ENCODE results near the gene TMEM273. TPM values are rescaled to one million over a fixed set of nuclear protein-coding genes. Genes with fewer than 3 reads are reported as not detected.

The TMEM273 gene
- polyA plus RNA-seq, 1 donor (not counting 4 experiments of a cell fraction or from before 2014, with no cell fraction given): not detected

DNA sequence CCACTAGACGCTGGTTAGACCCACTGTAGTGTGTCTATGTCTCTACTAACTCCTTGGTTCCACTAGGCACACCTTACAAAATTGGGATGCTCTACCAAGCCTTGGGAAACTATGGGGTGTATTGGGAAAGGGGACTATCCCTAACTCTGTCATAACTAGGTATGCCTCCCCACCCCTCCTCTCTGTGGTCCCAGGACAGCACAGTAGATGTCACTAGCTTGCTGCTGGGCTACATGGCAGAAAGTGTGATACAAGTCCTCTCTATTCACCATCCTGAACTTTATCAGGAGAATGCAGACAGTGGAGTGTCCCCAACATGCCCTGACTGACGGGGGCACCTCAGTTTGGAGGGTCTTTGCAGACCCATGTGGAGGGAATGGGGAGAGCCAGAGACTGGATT, 30.3 kb upstream of the TMEM273 start:
- no peaks in the 10 kb centered on the region for H3K4me1 ChIP-seq (ENCODE audit: control insufficient read depth, extremely low read depth, insufficient read depth, low read length)

DNA sequence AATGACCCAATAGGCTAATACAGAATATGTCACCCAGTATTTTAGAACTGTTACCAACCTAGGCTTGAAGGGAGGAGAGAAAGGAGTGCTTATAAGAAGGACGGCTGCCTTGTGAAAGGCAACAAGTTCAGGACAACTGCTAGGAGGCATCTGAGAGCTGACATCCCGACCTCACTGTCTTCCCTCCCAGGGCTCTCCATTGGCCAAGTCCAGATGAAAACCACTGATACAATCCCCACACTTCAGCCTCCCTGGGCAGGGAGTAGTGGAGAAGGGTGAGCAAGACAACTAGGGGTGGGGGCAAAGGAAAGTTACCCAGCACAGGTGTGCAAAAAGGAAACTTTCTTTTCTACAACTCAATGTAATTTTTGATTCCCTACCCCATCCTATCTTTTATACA, 29.5 kb upstream of the TMEM273 start:
- dilution Hi-C loops (cut with MboI; ENCODE audit: extremely low pct_ligation_motif_present, low sequenced_read_pairs): no loop called here
- no peak overlapping the region for H2AFZ ChIP-seq (ENCODE audit: control insufficient read depth, low read length)
- FAIRE-seq (no peak), DNase-seq (ENCODE audit: low read depth, low spot score) (no peak)
- H3K4me2 ChIP-seq (ENCODE audit: control insufficient read depth, extremely low read depth, insufficient read depth, low read depth, low read length): no peak overlapping the region
- no peak for TF ChIP-seq EZH2 (IDR thresholded peaks at IDR 0.05; ENCODE audit: low read length)
- TF ChIP-seq, protein P1, sequence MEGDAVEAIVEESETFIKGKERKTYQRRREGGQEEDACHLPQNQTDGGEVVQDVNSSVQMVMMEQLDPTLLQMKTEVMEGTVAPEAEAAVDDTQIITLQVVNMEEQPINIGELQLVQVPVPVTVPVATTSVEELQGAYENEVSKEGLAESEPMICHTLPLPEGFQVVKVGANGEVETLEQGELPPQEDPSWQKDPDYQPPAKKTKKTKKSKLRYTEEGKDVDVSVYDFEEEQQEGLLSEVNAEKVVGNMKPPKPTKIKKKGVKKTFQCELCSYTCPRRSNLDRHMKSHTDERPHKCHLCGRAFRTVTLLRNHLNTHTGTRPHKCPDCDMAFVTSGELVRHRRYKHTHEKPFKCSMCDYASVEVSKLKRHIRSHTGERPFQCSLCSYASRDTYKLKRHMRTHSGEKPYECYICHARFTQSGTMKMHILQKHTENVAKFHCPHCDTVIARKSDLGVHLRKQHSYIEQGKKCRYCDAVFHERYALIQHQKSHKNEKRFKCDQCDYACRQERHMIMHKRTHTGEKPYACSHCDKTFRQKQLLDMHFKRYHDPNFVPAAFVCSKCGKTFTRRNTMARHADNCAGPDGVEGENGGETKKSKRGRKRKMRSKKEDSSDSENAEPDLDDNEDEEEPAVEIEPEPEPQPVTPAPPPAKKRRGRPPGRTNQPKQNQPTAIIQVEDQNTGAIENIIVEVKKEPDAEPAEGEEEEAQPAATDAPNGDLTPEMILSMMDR (optimal IDR thresholded peaks at IDR 0.05 in 1 of 3, IDR thresholded peaks at IDR 0.05 in 1 of 3, conservative IDR thresholded peaks at IDR 0.05 in 1 of 3; ENCODE audit: extremely low read depth in 1 of 3, insufficient read depth in 2 of 3, low read length in 3 of 3): no peak
- H3K9me1 ChIP-seq (ENCODE audit: control insufficient read depth, extremely low read depth, insufficient read depth, low read length): no peaks in the 10 kb centered on the region
- no peaks in the 10 kb centered on the region for H3K79me2 ChIP-seq (ENCODE audit: control insufficient read depth, insufficient read depth, low read length)
- peaks cover 3% of the 10 kb centered on the region for H3K27me3 ChIP-seq (ENCODE audit: control insufficient read depth, extremely low read depth, insufficient read depth, low read length)
- H3K4me3 ChIP-seq (ENCODE audit: control insufficient read depth in 2 of 3, extremely low read depth in 1 of 3, insufficient read depth in 2 of 3, low read depth in 1 of 3, low read length in 3 of 3): no peak overlapping the region
- H3K36me3 ChIP-seq (ENCODE audit: control insufficient read depth in 2 of 2, extremely low read depth in 1 of 2, insufficient read depth in 2 of 2, low read length in 2 of 2): no peaks in the 10 kb centered on the region
- H3K4me1 ChIP-seq (ENCODE audit: control insufficient read depth, extremely low read depth, insufficient read depth, low read length): no peaks in the 10 kb centered on the region
- no peaks in the 10 kb centered on the region for H3K9me3 ChIP-seq (ENCODE audit: control insufficient read depth, low read depth, low read length)
- no peak overlapping the region for H3K9ac ChIP-seq (ENCODE audit: control insufficient read depth, extremely low read depth, insufficient read depth, low read length)
- no peak overlapping the region for H3K27ac ChIP-seq (ENCODE audit: control insufficient read depth, insufficient read depth, low read length)
- no peaks in the 10 kb centered on the region for H4K20me1 ChIP-seq (ENCODE audit: control insufficient read depth, extremely low read depth, insufficient read depth, low read length)

More for the DNA sequence above, 30.3 kb upstream of the TMEM273 start:
- H3K9me1 ChIP-seq (ENCODE audit: control insufficient read depth, extremely low read depth, insufficient read depth, low read length): no peaks in the 10 kb centered on the region
- H4K20me1 ChIP-seq (ENCODE audit: control insufficient read depth, extremely low read depth, insufficient read depth, low read length): no peaks in the 10 kb centered on the region
- dilution Hi-C loops (cut with MboI; ENCODE audit: extremely low pct_ligation_motif_present, low sequenced_read_pairs): no loop called here
- FAIRE-seq (no peak), DNase-seq (ENCODE audit: low read depth, low spot score) (no peak)
- H3K9me3 ChIP-seq (ENCODE audit: control insufficient read depth, low read depth, low read length): no peaks in the 10 kb centered on the region
- no peaks in the 10 kb centered on the region for H3K79me2 ChIP-seq (ENCODE audit: control insufficient read depth, insufficient read depth, low read length)
- peaks cover 3% of the 10 kb centered on the region for H3K27me3 ChIP-seq (ENCODE audit: control insufficient read depth, extremely low read depth, insufficient read depth, low read length)
- no peak overlapping the region for H3K4me3 ChIP-seq (ENCODE audit: control insufficient read depth in 2 of 3, extremely low read depth in 1 of 3, insufficient read depth in 2 of 3, low read depth in 1 of 3, low read length in 3 of 3)
- H3K27ac ChIP-seq (ENCODE audit: control insufficient read depth, insufficient read depth, low read length): no peak overlapping the region
- no peak overlapping the region for H3K4me2 ChIP-seq (ENCODE audit: control insufficient read depth, extremely low read depth, insufficient read depth, low read depth, low read length)
- no peak overlapping the region for H2AFZ ChIP-seq (ENCODE audit: control insufficient read depth, low read length)
- H3K9ac ChIP-seq (ENCODE audit: control insufficient read depth, extremely low read depth, insufficient read depth, low read length): no peak overlapping the region
- TF ChIP-seq EZH2 (IDR thresholded peaks at IDR 0.05; ENCODE audit: low read length): no peak
- TF ChIP-seq, protein P1 (optimal IDR thresholded peaks at IDR 0.05 in 1 of 3, IDR thresholded peaks at IDR 0.05 in 1 of 3, conservative IDR thresholded peaks at IDR 0.05 in 1 of 3; ENCODE audit: extremely low read depth in 1 of 3, insufficient read depth in 2 of 3, low read length in 3 of 3): peak in 1 of 3 experiments; percentile 29
- H3K36me3 ChIP-seq (ENCODE audit: control insufficient read depth in 2 of 2, extremely low read depth in 1 of 2, insufficient read depth in 2 of 2, low read length in 2 of 2): no peaks in the 10 kb centered on the region

All from keratinocyte (primary cell).